IMR-90 (cell line): Measurements from ENCODE around the gene GDI2. TPM values are rescaled to one million over a fixed set of nuclear protein-coding genes. Genes with fewer than 3 reads are reported as not detected.
A peak's percentile ranks its signal among the peaks of the same experiment; 100 is the strongest.

Experiments
- ATAC-seq: fragments of 200-7000 bp; cut with Tn5 transposase; 2 replicates; pipeline ENCODE4 v1.9.1; 2020; ENCODE audit warnings: low read depth, mild to moderate bottlenecking, moderate library complexity
- BruUV-seq: library from RNA; stranded (reverse); fragments of 400-500 nt; replicated peaks from 2 replicates; lab custom pipeline; 2021; lab: Mats Ljungman, UMichigan
- CTCF ChIA-PET: fragments of 300-600 bp; formaldehyde crosslinking; extraction: SDS; loops from one replicate; lab custom pipeline; 2021; ENCODE audit warnings: antibody characterized with exemption; lab: Yijun Ruan, JAX
- POLR2A ChIA-PET: fragments of 300-600 bp; sonication (Branson Sonifier 250); formaldehyde crosslinking; loops from one replicate; lab custom pipeline; 2022; ENCODE audit warnings: antibody characterized with exemption; ENCODE audit not compliant: unreplicated experiment; lab: Charles Lee
- DNase-seq: peaks from one replicate; pipeline ENCODE4 v3.0.0; 2013
- H2AFZ ChIP-seq: replicated peaks from 2 replicates; pipeline ENCODE3; 2013; ENCODE audit warnings: low read length, mild to moderate bottlenecking; ENCODE audit not compliant: poor library complexity
- H2AK5ac ChIP-seq: 2 replicates; pipeline ENCODE4 v1.6.1; 2013; ENCODE audit warnings: low read depth, low read length, inconsistent platforms
- H2AK9ac ChIP-seq: replicated peaks from 2 replicates; pipeline ENCODE3; 2013; ENCODE audit warnings: mild to moderate bottlenecking, low read depth, low read length, moderate library complexity; ENCODE audit not compliant: poor library complexity
- H2BK120ac ChIP-seq: 2 replicates; pipeline ENCODE4 v1.6.1; 2013; ENCODE audit warnings: low read depth, low read length, inconsistent platforms
- H2BK15ac ChIP-seq: 3 replicates; pipeline ENCODE4 v1.6.1; 2013; ENCODE audit warnings: low read depth, low read length, inconsistent platforms
- H2BK20ac ChIP-seq: 2 replicates; pipeline ENCODE4 v1.6.1; 2013; ENCODE audit warnings: low read depth, mild to moderate bottlenecking, inconsistent platforms, low read length, moderate library complexity
- H2BK5ac ChIP-seq: 2 replicates; pipeline ENCODE4 v1.6.1; 2013; ENCODE audit warnings: mild to moderate bottlenecking, low read depth, low read length, inconsistent platforms; ENCODE audit not compliant: poor library complexity, severe bottlenecking
- H3K14ac ChIP-seq: replicated peaks from 2 replicates; pipeline ENCODE4 v1.6.1; 2013; ENCODE audit warnings: low read depth, low read length, inconsistent platforms
- H3K18ac ChIP-seq: 2 replicates; pipeline ENCODE4 v1.6.1; 2013; ENCODE audit warnings: low read depth, low read length, control low read depth
- H3K23ac ChIP-seq: 2 replicates; pipeline ENCODE4 v1.6.1; 2013; ENCODE audit warnings: low read depth, low read length, inconsistent platforms
- H3K27ac ChIP-seq: 2 replicates; pipeline ENCODE4 v1.5.1; 2013; ENCODE audit warnings: mild to moderate bottlenecking, control low read depth, low read length; ENCODE audit not compliant: insufficient read depth
- H3K27me3 ChIP-seq: 2 replicates; pipeline ENCODE4 v1.6.1; 2013; ENCODE audit warnings: low read length; ENCODE audit not compliant: control insufficient read depth, insufficient read depth
- H3K36me3 ChIP-seq: 2 replicates; pipeline ENCODE4 v1.6.1; 2013; ENCODE audit warnings: low read length, mixed read lengths; ENCODE audit not compliant: control insufficient read depth, insufficient read depth
- H3K4ac ChIP-seq: 2 replicates; pipeline ENCODE4 v1.6.1; 2013; ENCODE audit warnings: low read depth, low read length, inconsistent platforms
- H3K4me1 ChIP-seq: 2 replicates; pipeline ENCODE4 v1.6.1; 2013; ENCODE audit warnings: low read length, mixed read lengths; ENCODE audit not compliant: control insufficient read depth, insufficient read depth
- H3K4me2 ChIP-seq: 2 replicates; pipeline ENCODE4 v1.6.1; 2013; ENCODE audit warnings: low read depth, mild to moderate bottlenecking, control low read depth, low read length, moderate library complexity
- H3K4me3 ChIP-seq: 2 replicates; pipeline ENCODE4 v1.5.1; 2013; ENCODE audit warnings: low read depth, mild to moderate bottlenecking, control low read depth, low read length, moderate library complexity; ENCODE audit not compliant: insufficient read depth
- H3K56ac ChIP-seq: 2 replicates; pipeline ENCODE4 v1.6.1; 2013; ENCODE audit warnings: low read length, inconsistent platforms; ENCODE audit not compliant: insufficient read depth; ENCODE audit errors: extremely low read depth
- H3K79me1 ChIP-seq, 2 experiments: 2 replicates each; pipeline ENCODE4 v1.6.1; 2013; ENCODE audit warnings: low read length in 2 of 2, inconsistent platforms in 1 of 2, low read depth in 1 of 2
- H3K9ac ChIP-seq: 2 replicates; pipeline ENCODE4 v1.6.1; 2013; ENCODE audit warnings: low read depth, low read length, control low read depth
- H3K9me1 ChIP-seq: 2 replicates; pipeline ENCODE4 v1.6.1; 2013; ENCODE audit warnings: low read length, inconsistent platforms; ENCODE audit not compliant: insufficient read depth
- H3K9me3 ChIP-seq: 2 replicates; pipeline ENCODE4 v1.6.1; 2013; ENCODE audit warnings: low read length; ENCODE audit not compliant: control insufficient read depth, insufficient read depth
- H4K20me1 ChIP-seq: 2 replicates; pipeline ENCODE4 v1.6.1; 2013; ENCODE audit warnings: low read length, inconsistent platforms; ENCODE audit not compliant: insufficient read depth
- H4K5ac ChIP-seq: 2 replicates; pipeline ENCODE4 v1.6.1; 2013; ENCODE audit warnings: mild to moderate bottlenecking, low read depth, low read length, control low read depth
- H4K8ac ChIP-seq, 2 experiments: 2 replicates each; pipeline ENCODE4 v1.6.1; 2013; ENCODE audit warnings: low read depth in 2 of 2, low read length in 2 of 2, control low read depth in 1 of 2, inconsistent platforms in 1 of 2
- H4K91ac ChIP-seq: 2 replicates; pipeline ENCODE4 v1.6.1; 2013; ENCODE audit warnings: low read depth, low read length, inconsistent platforms; ENCODE audit not compliant: insufficient read depth
- CHD1 ChIP-seq: IDR thresholded peaks from 2 replicates; pipeline ENCODE4 v1.6.1; 2012; ENCODE audit warnings: low read depth, low read length, improper control_type of control experiment
- ELK1 ChIP-seq: fragments of 150-350 bp; IDR thresholded peaks from 2 replicates; pipeline ENCODE4 v1.6.1; 2016; ENCODE audit warnings: low read depth, mild to moderate bottlenecking, low read length, moderate library complexity, borderline replicate concordance
- MAFK ChIP-seq: IDR thresholded peaks from 2 replicates; pipeline ENCODE4 v1.6.1; 2012; ENCODE audit warnings: low read depth, low read length, improper control_type of control experiment
- MXI1 ChIP-seq: IDR thresholded peaks from 2 replicates; pipeline ENCODE4 v1.6.1; 2012; ENCODE audit warnings: low read depth, mild to moderate bottlenecking, low read length, moderate library complexity, borderline replicate concordance
- POLR2A ChIP-seq: IDR thresholded peaks from 2 replicates; pipeline ENCODE4 v1.6.1; 2012; ENCODE audit warnings: mild to moderate bottlenecking, low read depth, low read length
- RAD21 ChIP-seq: IDR thresholded peaks from 2 replicates; pipeline ENCODE4 v1.6.1; 2012; ENCODE audit warnings: low read length, improper control_type of control experiment
- SMC3 ChIP-seq: fragments of 150-350 bp; IDR thresholded peaks from 2 replicates; pipeline ENCODE4 v1.6.1; 2016; ENCODE audit warnings: low read depth, mild to moderate bottlenecking, antibody characterized with exemption, low read length, moderate library complexity
- USF2 ChIP-seq: fragments of 150-350 bp; IDR thresholded peaks from 2 replicates; pipeline ENCODE4 v1.6.1; 2017; ENCODE audit warnings: mild to moderate bottlenecking, antibody characterized with exemption, low read length, low read depth
- whole genome bisulfite sequencing, 2 experiments: methylation state at CpG; one replicate each; pipeline versions ENCODE4 v1.1.5 to v1.1.7; 2013; ENCODE audit warnings: missing lambda C conversion rate in 2 of 2; ENCODE audit not compliant: insufficient read length in 1 of 2; ENCODE audit errors: extremely low coverage in 2 of 2; 5-methylcytosine and 5-hydroxymethylcytosine counted together
- dilution Hi-C: fragments of 300-500 bp; cut with HindIII; formaldehyde crosslinking; loops from one replicate; pipeline ENCODE4 v1.14.3; 2018; ENCODE audit warnings: low sequenced_read_pairs; ENCODE audit not compliant: unreplicated experiment
- in situ Hi-C: fragments of 300-500 bp; cut with MboI; formaldehyde crosslinking; loops from 3 replicates; pipeline ENCODE4 v1.14.3; 2019; ENCODE audit warnings: low sequenced_read_pairs, inconsistent platforms, mixed read lengths
- intact Hi-C: fragments of 100-400 bp; cut with micrococcal nuclease; formaldehyde crosslinking; loops from 2 replicates; pipeline ENCODE4 v1.10.0; 2022
- polyA plus RNA-seq, 3 experiments: library from polyadenylated mRNA; depleted of rRNA; stranded (reverse); fragments of >200 nt; gene quantifications; 2 replicates each; pipeline ENCODE4 v1.2.3, GENCODE V29; 2012; ENCODE audit warnings: low replicate concordance in 1 of 3
- total RNA-seq: library from RNA; depleted of rRNA; stranded (reverse); fragments of >200 nt; gene quantifications from 2 replicates; pipeline ENCODE4 v1.2.3, GENCODE V29; 2012

GDI2 gene
- total and polyA plus RNA-seq, 2 of the 4 experiments (the other 2 are of a cell fraction) = 171 to 396 TPM

GRCh38 chr10:5776136-5776880 is 36.9 kb downstream of the GDI2 start (continued):
- TF ChIP-seq MXI1 = no peak

- H4K20me1 ChIP-seq = peaks cover 69% of the 10 kb centered on the region
- no peaks in the 10 kb centered on the region for H3K9me3 ChIP-seq
- no peak overlapping the region for H3K14ac ChIP-seq
- no peak overlapping the region for H3K18ac ChIP-seq
- peaks cover 40 to 72% of the 10 kb centered on the region in 2 experiments for H3K79me1 ChIP-seq
- no peak overlapping the region for H2BK120ac ChIP-seq
- CTCF ChIA-PET = no interaction called here
- BruUV-seq = no TSS peak
- H3K4me2 ChIP-seq = no peak overlapping the region
- H3K56ac ChIP-seq = no peak overlapping the region
- no peaks in the 10 kb centered on the region for H3K27me3 ChIP-seq
- peak overlapping the region; percentile 65; the same call in 1 of the 2 replicates for H3K27ac ChIP-seq
- H3K23ac ChIP-seq = no peak overlapping the region
- in situ Hi-C loops = no loop called here
- H2BK15ac ChIP-seq = no peak overlapping the region
- POLR2A ChIA-PET = no interaction called here
- no peak overlapping the region for H3K4me3 ChIP-seq
- H3K4ac ChIP-seq = no peak overlapping the region
- ATAC-seq = no peak
- no peak overlapping the region for H4K5ac ChIP-seq
- H3K9me1 ChIP-seq = peaks cover 25% of the 10 kb centered on the region
- H4K91ac ChIP-seq = no peak overlapping the region
- no peak overlapping the region for H2BK20ac ChIP-seq
- no peak overlapping the region for H2BK5ac ChIP-seq
- no peak overlapping the region for H2AK9ac ChIP-seq
- H3K9ac ChIP-seq = no peak overlapping the region; the same call in 1 of the 2 replicates
- H2AK5ac ChIP-seq = no peak overlapping the region; the same call in 1 of the 2 replicates
- peaks cover 13% of the 10 kb centered on the region for H3K4me1 ChIP-seq
- DNase-seq = no peak
- dilution Hi-C loops = no loop called here
- intact Hi-C loops = no loop called here
- no peak for TF ChIP-seq MXI1
- no peak for TF ChIP-seq CHD1
- no peak for TF ChIP-seq USF2
- TF ChIP-seq POLR2A = no peak
- no peak for TF ChIP-seq SMC3
- TF ChIP-seq MAFK = no peak
- no peak for TF ChIP-seq ELK1
- TF ChIP-seq RAD21 = no peak
- H2AFZ ChIP-seq = no peak overlapping the region
- H4K8ac ChIP-seq = no peak overlapping the region
- WGBS, 2 experiments = 90% methylated on average over 4 of the region's 16 CpGs; no CpG with 5 or more reads in 1 of the 2 experiments
- H3K36me3 ChIP-seq = peaks cover 25% of the 10 kb centered on the region
Observed at GRCh38 chr10:5775685-5776084, 37.5 kb downstream of the GDI2 start.
